ENCODE results near the gene ABCA12.

- TF ChIP-seq, protein P1, sequence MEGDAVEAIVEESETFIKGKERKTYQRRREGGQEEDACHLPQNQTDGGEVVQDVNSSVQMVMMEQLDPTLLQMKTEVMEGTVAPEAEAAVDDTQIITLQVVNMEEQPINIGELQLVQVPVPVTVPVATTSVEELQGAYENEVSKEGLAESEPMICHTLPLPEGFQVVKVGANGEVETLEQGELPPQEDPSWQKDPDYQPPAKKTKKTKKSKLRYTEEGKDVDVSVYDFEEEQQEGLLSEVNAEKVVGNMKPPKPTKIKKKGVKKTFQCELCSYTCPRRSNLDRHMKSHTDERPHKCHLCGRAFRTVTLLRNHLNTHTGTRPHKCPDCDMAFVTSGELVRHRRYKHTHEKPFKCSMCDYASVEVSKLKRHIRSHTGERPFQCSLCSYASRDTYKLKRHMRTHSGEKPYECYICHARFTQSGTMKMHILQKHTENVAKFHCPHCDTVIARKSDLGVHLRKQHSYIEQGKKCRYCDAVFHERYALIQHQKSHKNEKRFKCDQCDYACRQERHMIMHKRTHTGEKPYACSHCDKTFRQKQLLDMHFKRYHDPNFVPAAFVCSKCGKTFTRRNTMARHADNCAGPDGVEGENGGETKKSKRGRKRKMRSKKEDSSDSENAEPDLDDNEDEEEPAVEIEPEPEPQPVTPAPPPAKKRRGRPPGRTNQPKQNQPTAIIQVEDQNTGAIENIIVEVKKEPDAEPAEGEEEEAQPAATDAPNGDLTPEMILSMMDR (IDR thresholded peaks at IDR 0.05) = no peak
- TF ChIP-seq POLR2AphosphoS5 (IDR thresholded peaks at IDR 0.05) = no peak
- no peak for TF ChIP-seq POLR2A (IDR thresholded peaks at IDR 0.05)
Observed at GRCh38 chr2:215066124-215066523, 72.3 kb downstream of the ABCA12 start.
